H1 (cell line): ENCODE data around the gene GRID1. TPM values are rescaled to one million over a fixed set of nuclear protein-coding genes. Genes with fewer than 3 reads are reported as not detected.

Source experiments
- CEBPB ChIP-seq: IDR thresholded peaks from 2 replicates; pipeline ENCODE4 v1.6.1; 2012; ENCODE audit warnings: low read depth, low read length
- CHD2 ChIP-seq: IDR thresholded peaks from 2 replicates; pipeline ENCODE4 v1.6.1; 2012; ENCODE audit warnings: low read length, improper control_type of control experiment
- EZH2 ChIP-seq: fragments of 200-600 bp; sonication (generic); IDR thresholded peaks from 2 replicates; pipeline ENCODE4 v1.7.1; 2012; ENCODE audit warnings: low read depth, mild to moderate bottlenecking, moderate library complexity, low read length, inconsistent platforms; ENCODE audit not compliant: severe bottlenecking
- TAF7 ChIP-seq: optimal IDR thresholded peaks from 2 replicates; pipeline ENCODE3; 2011; ENCODE audit warnings: low read depth, mild to moderate bottlenecking, inconsistent platforms, low read length, moderate library complexity, borderline replicate concordance
- polyA plus RNA-seq, 7 experiments: library from polyadenylated mRNA; depleted of rRNA in 3 of 7; stranded (reverse) in 5 of 7; unstranded in 2 of 7; fragments of >200 nt in 5 of 7; fragments of 200-250 nt in 2 of 7; gene quantifications; 1 replicate in 5 of 7; 2 replicates in 1 of 7; 4 replicates in 1 of 7; pipeline versions ENCODE4 v1.2.1 to v1.2.3, GENCODE V29; 2011 to 2013; ENCODE audit warnings: missing spikeins in 2 of 7, mixed read lengths in 2 of 7
- total RNA-seq: library from RNA; stranded (reverse); fragmentation: NEBNext Ultra II Directional; extraction: Animal tissue kit (Norgen Biotek cat#: 25700); gene quantifications from 2 replicates; pipeline ENCODE4 v1.2.1, GENCODE V29; 2021

Gene GRID1
- total and polyA plus RNA-seq, 2 of the 8 experiments (the other 6 are each of a cell fraction or from before 2014, with no cell fraction given), result 0.22 to 0.30 TPM

GRCh38 chr10:86165666-86166065 is 200.9 kb downstream of the GRID1 start (continued):
- TF ChIP-seq CHD2 (no peak), CEBPB (no peak), TAF7 (no peak), EZH2 (no peak)
